Hematopoietic multipotent progenitor cell (in vitro differentiated cells): ENCODE results near the gene NECTIN4. TPM values are rescaled to one million over a fixed set of nuclear protein-coding genes. Genes with fewer than 3 reads are reported as not detected.
A peak's percentile ranks its signal among the peaks of the same experiment; 100 is the strongest.
"Not testable (repeated sequence)": the region's sequence is repeated elsewhere in the genome, so short reads cannot be mapped to it uniquely, and the experiment has no call there.

ENCODE experiments used
- DNase-seq, 3 donors: peaks; one replicate each; pipeline ENCODE4 v3.0.0-alpha.2; 2011 to 2015; ENCODE audit warnings: low read depth in 2 of 3, low spot score in 2 of 3
- total RNA-seq: library from RNA; depleted of rRNA; stranded (reverse); fragments of >200 nt; gene quantifications from one replicate; pipeline ENCODE4 v1.2.3, GENCODE V29; 2012

The NECTIN4 gene
- total RNA-seq, 1 donor = under 0.01 TPM

DNA sequence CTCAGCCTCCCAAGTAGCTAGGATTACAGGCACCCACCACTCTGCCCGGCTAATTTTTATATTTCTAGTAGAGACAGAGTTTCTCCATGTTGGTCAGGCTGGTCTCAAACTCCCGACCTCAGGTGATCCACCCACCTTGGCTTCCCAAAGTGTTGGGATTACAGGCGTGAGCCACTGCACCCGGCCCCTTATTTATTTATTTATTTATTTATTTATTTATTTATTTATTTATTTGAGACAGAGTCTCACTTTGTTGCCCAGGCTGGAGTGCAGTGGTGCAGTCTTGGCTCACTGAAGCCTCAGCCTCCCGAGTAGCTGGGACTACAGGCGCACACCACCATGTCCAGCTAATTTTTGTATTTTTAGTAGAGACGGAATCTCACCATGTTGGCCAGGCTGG lies 23.7 kb downstream of the NECTIN4 start:
- not testable (repeated sequence) for DNase-seq

DNA sequence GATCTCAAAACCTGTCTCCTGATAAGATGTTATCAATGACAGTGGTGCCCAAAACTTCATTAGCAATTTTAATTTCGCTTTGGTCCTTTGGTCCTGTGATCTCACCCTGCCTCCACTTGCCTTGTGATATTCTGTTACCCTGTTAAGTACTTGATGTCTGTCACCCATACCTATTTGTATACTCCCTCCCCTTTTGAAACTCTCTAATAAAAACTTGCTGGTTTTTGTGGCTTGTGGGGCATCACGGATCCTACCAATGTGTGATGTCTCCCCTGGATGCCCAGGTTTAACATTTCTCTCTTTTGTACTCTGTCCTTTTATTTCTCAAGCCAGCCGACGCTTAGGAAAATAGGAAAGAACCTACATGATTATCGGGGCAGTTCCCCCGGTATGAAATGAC lies 25.4 kb downstream of the NECTIN4 start:
- DNase-seq = not testable (repeated sequence)

DNA sequence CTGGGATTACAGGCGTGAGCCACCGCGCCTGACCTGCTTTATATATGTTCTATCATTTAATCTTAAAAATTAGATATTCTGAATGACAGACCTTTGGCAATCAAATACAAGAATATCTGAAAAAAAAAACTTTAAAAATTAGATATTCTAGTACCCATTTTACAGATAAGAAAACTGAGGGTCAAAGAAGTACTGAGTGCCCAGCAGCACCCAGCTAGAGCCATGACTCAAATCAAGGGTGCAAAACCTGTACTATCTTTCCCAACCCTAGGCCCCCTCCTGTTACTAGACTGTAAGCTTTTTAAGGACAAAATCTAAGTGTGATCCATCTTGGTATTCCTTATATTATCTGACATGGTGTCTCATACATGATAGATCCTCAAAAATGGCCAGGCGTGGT lies 27.9 kb downstream of the NECTIN4 start:
- no peak for DNase-seq

DNA sequence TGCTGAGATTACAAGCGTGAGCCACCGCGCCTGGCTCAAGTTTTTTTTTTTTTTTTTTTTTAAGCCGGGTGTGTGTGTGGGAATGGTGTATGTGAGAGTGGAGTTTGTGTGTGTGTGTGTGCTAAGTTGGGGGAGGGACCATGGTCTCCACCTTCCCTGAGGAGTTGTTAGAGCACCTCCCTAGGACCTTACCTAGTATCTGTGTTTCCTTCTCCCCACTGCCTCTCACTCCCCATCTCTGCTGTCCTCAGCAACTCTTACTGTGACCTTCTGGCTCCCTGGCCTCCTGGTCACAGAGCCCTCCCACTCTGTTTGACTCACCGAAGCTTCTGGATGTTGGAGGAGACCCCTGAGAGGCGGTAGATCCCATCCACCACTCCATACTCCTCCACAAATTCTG lies 30.1 kb downstream of the NECTIN4 start:
- no peak for DNase-seq

DNA sequence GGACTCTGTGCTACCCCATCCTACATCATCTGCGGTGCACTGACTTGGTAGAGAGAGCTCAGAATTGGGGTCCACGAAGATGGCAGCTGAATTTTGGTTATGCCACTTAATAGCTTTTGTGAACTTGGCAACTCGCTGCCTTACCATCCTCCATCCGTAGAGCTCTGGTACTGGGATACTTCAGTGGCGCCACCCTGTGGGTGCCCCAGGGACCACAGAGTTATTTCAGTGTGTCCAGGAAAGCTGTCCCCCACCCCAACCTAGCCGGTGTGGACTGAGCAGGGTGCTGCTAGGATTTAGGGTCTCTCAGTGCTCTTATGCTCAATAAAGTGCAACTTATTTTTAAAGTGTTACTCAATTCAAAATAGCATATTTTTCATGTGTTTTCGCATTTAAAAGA lies 34.6 kb downstream of the NECTIN4 start:
- no peak for DNase-seq

DNA sequence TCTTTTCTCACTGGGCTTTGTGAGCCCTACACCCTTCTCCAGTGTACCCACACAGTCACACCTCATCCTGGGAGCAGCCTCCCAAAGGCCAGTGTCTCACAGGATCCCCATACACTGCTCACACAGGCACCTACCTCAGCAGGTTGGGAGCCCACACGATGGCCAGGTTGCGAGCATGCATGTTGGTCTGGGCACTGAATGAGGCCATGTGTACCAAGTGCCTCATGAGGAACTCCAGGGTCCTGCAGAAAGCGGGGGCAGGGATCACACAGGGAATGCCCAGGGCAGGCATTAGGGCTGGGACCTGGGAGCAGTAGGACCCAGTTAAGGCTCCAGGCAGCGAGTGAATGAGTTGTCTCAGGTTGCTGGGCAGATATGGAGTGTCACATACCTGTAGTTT lies 35.1 kb downstream of the NECTIN4 start:
- no peak for DNase-seq

DNA sequence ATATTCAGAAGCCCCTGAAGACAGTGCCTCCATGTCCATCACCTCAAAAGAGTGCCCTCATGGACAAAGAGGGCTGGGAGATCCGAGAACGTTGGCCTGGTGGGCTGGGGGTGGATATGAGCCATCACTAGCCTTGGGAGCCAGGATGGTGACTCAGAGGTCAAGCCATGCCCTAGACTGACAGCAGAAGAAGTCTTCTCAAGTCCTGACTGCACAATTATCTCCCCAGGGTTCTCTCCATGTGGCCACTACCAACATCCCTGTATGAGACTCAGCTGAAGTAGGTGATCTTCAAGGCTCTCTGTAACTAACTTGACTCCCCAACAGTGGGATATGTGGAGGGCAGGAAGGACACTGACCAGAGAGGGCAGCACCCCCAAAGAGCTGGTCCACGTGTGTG lies 36.5 kb downstream of the NECTIN4 start:
- DNase-seq = no peak

DNA sequence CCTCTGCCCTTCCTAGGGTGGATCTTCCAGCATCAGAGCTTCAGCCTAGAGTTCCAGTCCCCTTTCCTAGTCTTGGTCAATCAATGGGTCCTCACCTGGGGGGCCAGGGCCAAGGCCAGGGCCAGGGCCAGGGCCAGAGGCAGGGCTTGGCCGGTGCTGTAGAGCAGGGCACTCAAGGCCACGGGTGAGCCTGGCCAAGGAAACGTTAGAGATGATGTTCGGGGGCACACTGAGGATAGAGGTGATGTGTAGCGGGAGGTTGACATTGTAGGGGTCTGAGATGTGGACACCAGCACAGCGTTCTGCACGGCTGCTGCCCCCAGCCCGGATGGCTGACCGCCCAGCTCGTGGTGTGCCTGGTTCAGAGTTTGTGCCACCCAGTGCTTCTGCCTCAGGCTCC lies 38.1 kb downstream of the NECTIN4 start:
- no peak for DNase-seq

DNA sequence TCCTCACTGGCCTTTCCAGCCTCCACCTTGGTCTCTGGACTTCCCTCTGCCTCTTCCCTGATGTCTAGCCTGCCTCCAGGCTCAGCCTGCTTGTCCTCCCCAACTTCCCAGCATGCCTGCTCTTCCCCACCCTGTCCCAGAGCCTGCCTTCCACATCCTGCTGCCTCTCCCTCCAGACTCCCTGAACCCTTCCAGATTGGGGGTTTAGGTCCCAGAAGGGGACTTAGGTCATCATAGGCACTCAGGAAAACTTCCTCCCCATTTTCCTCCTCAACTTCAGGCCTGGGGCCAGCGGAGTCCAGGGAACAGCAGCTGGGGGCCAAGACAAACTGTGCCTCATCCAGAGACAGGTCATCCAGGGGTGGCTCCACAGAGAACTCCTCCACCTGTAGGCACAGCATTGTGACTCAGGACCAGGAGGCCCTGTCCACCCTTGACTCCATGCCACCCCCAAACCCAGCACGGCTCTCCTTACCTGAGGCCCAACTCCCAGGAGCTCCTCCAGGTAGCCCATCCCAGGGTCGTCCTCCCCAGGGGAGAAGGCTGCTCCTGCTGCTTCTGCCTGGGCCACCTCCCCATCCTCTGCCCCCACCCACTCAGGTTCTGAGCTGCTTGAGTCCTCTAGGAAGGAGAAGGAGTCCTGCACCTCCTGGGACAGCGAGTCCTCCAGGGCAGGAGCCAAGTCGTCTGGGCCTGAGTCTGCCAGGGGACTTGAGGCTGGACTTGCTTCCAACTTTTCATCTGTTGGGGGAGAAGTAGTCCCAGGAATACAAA lies 40.2 kb downstream of the NECTIN4 start:
- DNase-seq = no peak

DNA sequence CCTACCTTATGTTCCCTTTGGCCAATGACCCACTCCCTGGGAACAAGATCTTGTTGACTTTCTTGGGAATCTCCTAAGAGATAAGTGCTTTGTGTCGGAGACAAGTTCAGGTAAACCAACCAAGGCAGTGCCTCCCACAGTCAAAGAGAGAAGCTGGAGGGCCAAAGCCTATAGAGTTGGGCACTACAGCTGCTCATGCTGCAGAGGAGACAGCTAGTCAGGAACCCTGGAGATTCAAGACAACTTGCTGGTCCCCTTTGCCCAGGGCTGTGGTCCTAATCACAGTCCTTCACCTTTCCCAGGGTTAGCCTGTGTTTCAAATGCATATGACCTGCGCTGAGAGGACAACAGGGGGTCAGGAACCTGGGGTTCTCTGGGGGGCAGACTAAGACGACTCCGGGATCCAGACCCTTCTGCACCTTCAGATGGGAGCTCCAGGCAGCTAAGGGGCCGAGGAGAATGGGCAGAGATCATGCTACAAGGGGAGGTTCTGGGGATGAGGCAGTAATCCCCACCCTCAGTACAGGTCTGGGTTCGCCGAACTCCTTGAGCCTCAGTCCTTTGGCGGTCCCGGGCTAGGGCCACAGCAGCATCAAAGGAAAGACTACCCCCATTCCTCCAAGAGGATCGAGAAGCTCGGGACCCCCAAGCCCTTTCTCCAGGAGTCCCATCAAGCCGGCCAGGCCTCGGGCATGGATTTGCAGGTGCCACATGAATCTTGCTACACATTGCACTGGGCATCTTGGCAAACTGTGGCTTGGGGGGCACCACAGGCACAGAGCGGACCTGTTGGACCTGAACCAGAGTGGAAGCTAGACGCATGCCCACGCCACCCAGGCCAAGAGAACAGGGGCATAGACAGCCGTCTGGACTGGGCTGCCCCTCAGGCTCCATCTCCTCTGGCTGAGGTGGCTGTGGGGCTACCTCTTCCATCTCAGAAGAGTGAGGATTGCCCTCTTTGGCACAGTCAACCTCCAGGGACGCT lies 41.6 kb downstream of the NECTIN4 start:
- DNase-seq = no peak

DNA sequence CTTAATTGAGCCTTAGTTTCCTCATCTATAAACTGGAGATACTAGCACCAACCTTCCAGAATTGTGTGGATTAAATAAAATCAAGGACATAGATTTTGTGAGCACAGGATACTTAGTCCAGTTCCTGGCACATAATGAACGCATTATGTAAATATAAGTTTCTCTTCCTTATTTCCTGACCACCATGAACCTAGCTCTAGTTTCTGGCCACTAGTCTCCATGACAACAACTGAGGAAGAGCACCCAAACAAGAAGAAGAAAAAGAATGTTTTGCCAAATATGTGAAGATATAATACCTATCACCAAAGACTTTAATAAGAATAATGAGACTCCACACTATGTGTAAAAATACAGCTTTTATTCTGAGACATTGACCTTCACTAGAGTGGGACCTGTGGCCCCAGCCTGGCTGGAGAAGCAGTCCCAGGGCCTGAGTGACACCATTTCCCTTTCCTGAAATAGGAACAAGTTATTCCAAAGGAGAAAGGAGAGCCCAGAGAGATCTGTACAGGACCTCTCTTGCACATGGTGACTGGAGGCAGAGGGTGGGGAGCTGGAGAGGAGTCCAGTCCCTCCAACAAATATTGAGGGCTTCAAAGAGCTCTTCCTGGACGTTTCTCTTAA lies 42.6 kb downstream of the NECTIN4 start:
- DNase-seq = peak in 2 of 3 donors; percentile 27 to 41

DNA sequence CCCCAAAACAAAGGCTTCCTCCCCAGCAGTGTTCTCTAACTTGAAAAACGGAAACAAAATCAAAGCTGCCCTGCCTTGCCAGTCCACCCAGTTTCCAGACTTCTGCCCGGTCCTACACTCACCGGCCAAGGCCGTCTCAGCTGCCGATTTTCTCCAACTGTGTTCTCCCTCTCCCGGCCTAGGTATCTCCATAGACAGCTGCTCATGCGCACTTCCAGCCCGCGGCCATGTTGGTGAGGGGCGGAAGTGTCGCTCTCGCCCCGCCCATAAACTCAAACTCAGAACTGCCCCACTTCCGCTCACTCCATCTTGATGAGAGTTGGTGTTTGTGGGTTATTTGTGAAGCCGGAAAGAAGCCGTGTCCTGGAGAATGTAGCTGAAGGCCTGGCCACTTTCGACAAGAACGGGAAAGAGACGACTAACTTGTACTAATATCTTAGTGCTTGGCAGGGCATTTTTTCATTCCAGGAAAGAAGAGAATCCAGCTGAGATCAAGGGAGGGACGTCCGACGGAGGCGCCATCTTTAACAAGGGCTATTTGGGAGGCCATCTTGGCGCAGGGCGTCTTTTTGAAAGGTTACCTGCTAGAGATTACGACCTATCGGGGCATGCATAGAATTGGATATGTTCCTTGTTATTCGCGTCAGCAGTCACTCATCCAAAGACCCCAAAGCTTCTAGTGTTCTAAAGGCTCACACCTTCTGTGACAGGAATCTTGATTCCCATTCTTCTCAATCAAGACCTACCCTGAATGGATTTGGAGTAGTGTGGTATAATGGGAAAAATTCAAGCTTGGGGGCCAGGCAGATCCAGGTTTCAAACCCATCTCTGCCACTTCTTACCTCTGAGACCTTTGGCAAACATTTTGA lies 43.4 kb downstream of the NECTIN4 start, which contains the start of gene USF1:
Gene USF1 (minus strand): TSS at position 242 of the 869 bp plus-strand sequence. CDS start 2,702 bp downstream, outside the sequence.
- peak; percentile 87 to 98 (median 95) for DNase-seq

DNA sequence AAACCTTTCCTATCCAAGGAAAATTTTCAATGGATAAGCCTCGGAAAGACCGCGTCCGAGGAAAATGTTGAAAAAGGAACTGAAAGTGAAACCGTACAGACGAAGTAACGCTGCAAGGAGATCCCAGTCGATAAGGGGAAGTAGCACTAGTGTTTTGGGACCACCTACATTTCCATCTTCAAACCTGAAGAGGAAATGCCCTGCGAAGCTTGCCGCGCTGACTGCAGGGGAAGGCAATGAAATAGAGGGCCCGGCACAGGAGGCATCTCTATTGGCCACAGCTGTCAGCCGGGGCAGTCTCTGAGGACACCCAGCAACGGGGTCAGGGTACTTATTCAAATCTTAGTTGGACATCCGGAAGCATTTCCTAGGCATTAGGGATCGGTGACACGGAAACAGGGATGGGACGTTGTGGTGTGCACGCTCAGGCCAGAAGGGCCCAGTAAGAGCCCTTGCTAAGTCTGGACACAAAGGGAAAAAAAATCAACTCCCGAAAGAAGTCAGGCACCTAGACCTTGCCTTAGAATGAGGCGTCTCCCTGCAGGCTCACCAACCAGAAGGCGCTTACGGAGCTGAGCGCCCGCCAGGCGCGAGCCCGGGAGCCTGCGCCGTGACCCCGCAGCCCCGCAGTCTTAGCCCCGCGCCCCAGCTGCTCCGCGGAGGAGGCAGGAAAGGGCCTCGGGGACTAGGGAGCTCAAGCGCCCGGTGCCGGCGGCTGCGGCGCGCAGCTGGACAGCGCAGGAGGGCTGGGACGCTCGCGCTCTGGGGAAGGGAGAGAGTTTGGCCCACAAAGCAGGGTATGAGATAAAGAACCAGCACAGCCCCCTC lies 44.2 kb downstream of the NECTIN4 start:
- DNase-seq = peak in 2 of 3 donors; percentile 84 to 91

DNA sequence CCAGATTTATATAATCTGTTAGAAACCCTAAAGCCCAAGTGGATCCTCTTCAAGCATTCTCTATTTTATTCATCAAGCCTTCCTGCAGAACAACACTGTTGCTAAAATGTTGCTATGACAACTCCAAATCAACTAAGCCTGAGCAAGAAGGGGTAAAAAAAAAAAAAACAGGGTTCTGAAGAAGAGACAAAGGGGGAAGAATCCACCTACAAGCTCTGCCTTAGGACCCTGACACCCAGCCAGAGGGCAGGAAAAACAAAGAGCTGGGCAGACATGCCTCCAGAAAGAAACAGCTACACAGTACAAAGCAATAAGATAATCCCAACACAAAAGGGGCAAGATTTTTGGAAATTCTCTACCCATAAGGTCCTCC lies 44.8 kb downstream of the NECTIN4 start:
- DNase-seq = no peak

DNA sequence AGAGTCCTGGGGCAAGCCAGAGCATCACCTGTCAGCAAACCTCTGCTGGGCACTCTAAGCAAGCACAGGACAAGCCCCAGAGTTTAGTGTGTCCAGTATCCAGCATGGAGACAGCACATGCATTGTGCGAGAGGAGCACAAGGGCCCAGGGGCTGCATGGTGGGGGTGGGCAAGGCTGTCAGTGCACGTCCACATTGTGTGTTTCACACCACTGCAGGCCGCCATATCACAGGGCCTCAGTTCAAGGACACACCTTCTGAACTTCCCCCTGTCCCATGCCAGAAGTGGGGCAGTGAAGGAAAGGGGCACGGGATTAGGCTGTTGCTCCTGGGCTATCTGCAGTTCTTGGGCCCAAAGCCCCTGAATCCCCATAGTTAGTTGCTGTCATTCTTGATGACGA lies 49.8 kb downstream of the NECTIN4 start:
- no peak for DNase-seq

DNA sequence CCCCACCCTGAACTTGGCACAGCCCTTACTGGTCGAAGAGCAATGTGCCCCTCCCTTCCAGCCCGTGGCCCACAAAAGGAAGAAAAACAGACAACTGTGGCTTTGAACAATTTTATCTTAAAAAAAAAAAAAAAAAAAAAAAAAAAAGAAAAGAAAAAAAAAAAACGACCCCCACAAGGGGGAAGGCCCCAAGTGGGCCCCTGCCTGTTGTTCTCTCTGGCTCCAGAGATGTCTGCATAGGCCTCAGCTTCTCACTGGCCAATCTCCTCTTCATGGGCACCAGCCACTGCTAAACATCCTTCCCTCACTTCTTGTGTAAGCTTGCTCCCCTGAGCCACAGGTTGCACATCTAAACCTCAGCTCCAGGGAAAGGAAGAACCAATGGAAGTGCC lies 50.2 kb downstream of the NECTIN4 start:
- no peak for DNase-seq

DNA sequence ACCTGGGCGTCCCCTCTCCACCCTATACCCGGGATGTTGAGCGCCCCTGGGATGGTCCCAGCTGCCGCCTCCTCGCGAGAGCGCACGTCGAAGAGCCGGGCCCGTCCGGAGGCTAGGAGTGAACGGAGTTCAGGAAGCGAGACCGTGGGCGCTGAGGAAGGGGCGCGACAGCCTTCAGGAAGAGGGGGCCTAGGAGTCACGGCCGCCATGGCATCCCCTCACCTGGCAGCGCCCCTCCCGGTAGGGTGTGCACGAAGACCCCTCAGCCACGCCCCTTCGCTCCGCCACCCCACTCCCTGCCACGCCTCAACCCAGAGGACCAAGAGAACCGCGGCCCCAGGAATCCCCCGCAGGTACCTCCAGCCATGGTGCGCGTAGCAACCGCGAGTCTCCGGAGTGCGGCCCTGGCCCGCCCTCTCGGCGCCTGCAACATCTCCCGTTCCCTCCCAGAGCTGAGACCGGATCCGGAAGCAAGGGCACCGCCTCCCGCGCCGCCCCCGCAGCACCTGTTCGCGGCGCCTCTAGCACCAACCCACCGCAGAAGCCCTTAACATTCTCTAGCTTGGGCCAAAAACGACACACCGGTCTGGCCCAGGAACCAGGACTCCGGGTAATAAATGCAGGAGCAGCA lies 50.7 kb downstream of the NECTIN4 start, which contains the start of gene TSTD1:
Gene TSTD1 (minus strand): TSS at position 442 of the 631 bp plus-strand sequence. CDS start 75 bp downstream, at position 367.
- DNase-seq = peak; percentile 74 to 87 (median 84)

DNA sequence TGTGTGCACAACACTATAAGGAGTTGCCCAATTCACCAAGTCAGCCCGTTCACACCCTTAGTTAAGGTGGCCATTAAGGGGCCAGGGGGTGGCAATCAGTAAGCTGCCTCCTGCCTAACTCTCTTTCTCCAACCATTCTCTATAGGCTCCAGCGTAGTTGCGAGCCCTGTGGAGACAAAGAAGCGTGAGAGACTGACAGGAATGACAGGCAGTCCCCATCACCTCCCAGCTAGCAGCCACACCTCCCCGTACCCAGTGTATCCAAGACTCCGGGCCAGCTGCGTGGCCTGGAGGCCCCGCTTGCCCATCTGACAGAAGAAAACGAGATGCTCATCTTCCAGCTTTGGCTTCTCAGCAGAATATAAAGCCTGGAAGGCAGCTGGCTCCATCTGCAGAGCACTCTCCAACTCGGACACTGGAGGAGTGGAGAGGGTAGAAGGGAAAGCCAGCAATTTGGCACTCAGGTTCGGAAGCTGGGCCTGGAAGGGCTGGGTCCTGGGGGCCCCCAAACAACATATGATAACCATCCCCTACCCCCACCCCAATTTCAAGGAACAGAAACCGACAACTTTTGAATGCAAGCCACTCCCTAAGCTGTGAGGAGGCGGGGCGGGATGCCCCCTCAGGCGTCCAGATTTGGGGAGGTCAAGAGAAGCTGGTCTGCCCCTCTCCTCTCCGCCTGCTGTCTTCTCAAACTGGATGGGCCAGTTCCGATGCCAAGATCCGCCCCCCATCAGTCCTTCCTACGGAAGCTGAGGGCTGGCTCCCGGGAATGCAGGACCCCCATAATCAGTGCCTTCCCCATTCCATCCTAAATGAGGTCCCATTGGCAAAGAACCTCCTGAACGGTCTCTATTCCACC lies 51.5 kb downstream of the NECTIN4 start:
- no peak for DNase-seq
